Panc1 (cell line): ENCODE measurements around the gene RAPGEF5. TPM values are rescaled to one million over a fixed set of nuclear protein-coding genes. Genes with fewer than 3 reads are reported as not detected.

Experiments
- ATAC-seq: fragments of 200-7000 bp; cut with Tn5 transposase; 2 replicates; pipeline ENCODE4 v1.9.1; 2020; ENCODE audit warnings: mild to moderate bottlenecking, moderate library complexity
- BruUV-seq: library from RNA; stranded (reverse); fragments of 400-500 nt; replicated peaks from 2 replicates; lab custom pipeline; 2021; lab: Mats Ljungman, UMichigan
- CTCF ChIA-PET: fragments of 300-600 bp; sonication (Branson Sonifier 250); formaldehyde crosslinking; loops from one replicate; lab custom pipeline; 2022; ENCODE audit warnings: antibody characterized with exemption; lab: Charles Lee
- POLR2A ChIA-PET: fragments of 300-600 bp; sonication (Branson Sonifier 250); formaldehyde crosslinking; loops from one replicate; lab custom pipeline; 2022; ENCODE audit warnings: antibody characterized with exemption; lab: Charles Lee
- DNase-seq: peaks from one replicate; pipeline ENCODE4 v3.0.0-alpha.2; 2010; ENCODE audit warnings: low read depth, low spot score
- H3K27ac ChIP-seq: 2 replicates; pipeline ENCODE4 v1.5.1; 2011; ENCODE audit warnings: mild to moderate bottlenecking, low read length, inconsistent platforms
- H3K27me3 ChIP-seq: fragments of 200-500 bp; sonication (Bioruptor generic); 2 replicates; pipeline ENCODE4 v1.6.0; 2014; ENCODE audit warnings: low read length, inconsistent platforms; ENCODE audit not compliant: control insufficient read depth, insufficient read depth
- H3K36me3 ChIP-seq: fragments of 200-500 bp; sonication (Bioruptor generic); 2 replicates; pipeline ENCODE4 v1.5.1; 2014; ENCODE audit warnings: inconsistent platforms, mild to moderate bottlenecking, low read length, moderate library complexity; ENCODE audit not compliant: control insufficient read depth, insufficient read depth
- H3K4me1 ChIP-seq: 2 replicates; pipeline ENCODE4 v1.5.1; 2011; ENCODE audit warnings: inconsistent platforms, mild to moderate bottlenecking, low read length, moderate library complexity; ENCODE audit not compliant: control insufficient read depth, insufficient read depth
- H3K4me3 ChIP-seq, 2 experiments: 2 replicates each; pipeline ENCODE4 v1.5.1; 2011 to 2012; ENCODE audit warnings: low read depth in 2 of 2, low read length in 2 of 2, mild to moderate bottlenecking in 2 of 2, inconsistent platforms in 1 of 2, moderate library complexity in 1 of 2
- H3K9me3 ChIP-seq: fragments of 200-500 bp; sonication (Bioruptor generic); 2 replicates; pipeline ENCODE4 v1.5.1; 2014; ENCODE audit warnings: low read depth, mild to moderate bottlenecking, inconsistent platforms, low read length, moderate library complexity; ENCODE audit not compliant: control insufficient read depth, insufficient read depth
- CTCF ChIP-seq: fragments of 450-650 bp; IDR thresholded peaks from 2 replicates; pipeline ENCODE4 v1.5.1; 2017; ENCODE audit warnings: mild to moderate bottlenecking
- POLR2AphosphoS5 ChIP-seq: IDR thresholded peaks from 2 replicates; pipeline ENCODE4 v1.6.1; 2012; ENCODE audit warnings: mild to moderate bottlenecking, low read depth, low read length, moderate library complexity
- SIN3A ChIP-seq: IDR thresholded peaks from 2 replicates; pipeline ENCODE4 v1.6.1; 2012; ENCODE audit warnings: low read depth, mild to moderate bottlenecking, low read length, moderate library complexity, borderline replicate concordance; ENCODE audit not compliant: insufficient read depth
- TCF7L2 ChIP-seq: IDR thresholded peaks from 2 replicates; pipeline ENCODE4 v1.6.1; 2011; ENCODE audit warnings: mild to moderate bottlenecking, low read depth, low read length, inconsistent platforms
- in situ Hi-C: cut with HindIII; loops from 2 replicates; pipeline ENCODE4 v1.10.0; 2016; ENCODE audit warnings: low sequenced_read_pairs, low pct_unique_long_range_greater_than_20kb
- intact Hi-C: fragments of 100-400 bp; cut with micrococcal nuclease; formaldehyde crosslinking; loops from one replicate; pipeline ENCODE4 v1.10.0; 2022; ENCODE audit not compliant: unreplicated experiment
- total RNA-seq: library from RNA; stranded (reverse); gene quantifications from one replicate; pipeline ENCODE4 v1.2.1, GENCODE V29; 2021; ENCODE audit not compliant: unreplicated experiment
- TF ChIP-seq, protein P1 (sequence below), 2 experiments: IDR thresholded peaks; 2 replicates each; pipeline ENCODE4 v1.6.1; 2011 to 2012; ENCODE audit warnings: low read depth in 2 of 2, control low read depth in 1 of 2, low read length in 1 of 2, mild to moderate bottlenecking in 1 of 2, moderate library complexity in 1 of 2; ENCODE audit not compliant: insufficient read depth in 1 of 2

RAPGEF5 gene
- total RNA-seq, 1 experiment from 2014 or later: 1.4 TPM

DNA sequence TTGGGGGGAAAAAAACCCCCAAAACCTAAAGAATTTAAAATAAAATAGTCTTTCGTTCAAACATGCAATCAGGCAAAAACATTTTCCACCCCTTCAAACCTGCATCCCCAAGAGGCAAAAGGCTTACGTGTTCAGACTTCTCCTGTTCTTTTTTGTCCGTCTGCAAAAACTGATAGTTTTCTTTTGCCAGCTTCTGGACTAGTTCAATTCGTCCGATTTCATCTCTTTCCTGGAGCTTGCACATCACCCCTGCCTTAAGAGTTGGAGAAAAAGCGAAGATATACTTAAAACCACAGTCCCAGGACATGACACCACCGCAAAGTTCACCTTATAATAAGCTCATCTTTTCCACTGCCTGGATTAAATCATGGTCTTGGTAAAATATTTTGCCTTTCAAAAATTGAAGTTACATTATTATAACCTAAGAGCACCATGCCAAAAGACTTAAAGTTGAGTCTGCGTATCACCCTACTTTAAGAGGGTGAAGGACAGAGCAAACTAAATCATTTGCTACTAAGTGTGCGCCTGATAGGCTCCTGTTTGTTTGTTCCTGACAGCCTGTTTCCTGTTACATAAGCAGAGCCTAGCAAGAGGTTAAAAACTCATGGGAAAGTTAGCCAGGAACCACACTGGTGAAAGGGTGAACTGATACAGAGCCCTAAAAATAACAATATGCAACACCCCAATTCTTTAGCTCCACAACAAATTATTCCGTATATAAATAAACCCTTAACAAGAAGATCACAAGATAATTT, 137.0 kb downstream of the RAPGEF5 start:
- no peak overlapping the region for H3K27ac ChIP-seq
- H3K4me1 ChIP-seq: no peaks in the 10 kb centered on the region
- CTCF ChIA-PET: no interaction called here
- POLR2A ChIA-PET: no interaction called here
- ATAC-seq: no peak
- TF ChIP-seq SIN3A (no peak), CTCF (no peak), TCF7L2 (no peak), POLR2AphosphoS5 (no peak)
- TF ChIP-seq, protein P1, sequence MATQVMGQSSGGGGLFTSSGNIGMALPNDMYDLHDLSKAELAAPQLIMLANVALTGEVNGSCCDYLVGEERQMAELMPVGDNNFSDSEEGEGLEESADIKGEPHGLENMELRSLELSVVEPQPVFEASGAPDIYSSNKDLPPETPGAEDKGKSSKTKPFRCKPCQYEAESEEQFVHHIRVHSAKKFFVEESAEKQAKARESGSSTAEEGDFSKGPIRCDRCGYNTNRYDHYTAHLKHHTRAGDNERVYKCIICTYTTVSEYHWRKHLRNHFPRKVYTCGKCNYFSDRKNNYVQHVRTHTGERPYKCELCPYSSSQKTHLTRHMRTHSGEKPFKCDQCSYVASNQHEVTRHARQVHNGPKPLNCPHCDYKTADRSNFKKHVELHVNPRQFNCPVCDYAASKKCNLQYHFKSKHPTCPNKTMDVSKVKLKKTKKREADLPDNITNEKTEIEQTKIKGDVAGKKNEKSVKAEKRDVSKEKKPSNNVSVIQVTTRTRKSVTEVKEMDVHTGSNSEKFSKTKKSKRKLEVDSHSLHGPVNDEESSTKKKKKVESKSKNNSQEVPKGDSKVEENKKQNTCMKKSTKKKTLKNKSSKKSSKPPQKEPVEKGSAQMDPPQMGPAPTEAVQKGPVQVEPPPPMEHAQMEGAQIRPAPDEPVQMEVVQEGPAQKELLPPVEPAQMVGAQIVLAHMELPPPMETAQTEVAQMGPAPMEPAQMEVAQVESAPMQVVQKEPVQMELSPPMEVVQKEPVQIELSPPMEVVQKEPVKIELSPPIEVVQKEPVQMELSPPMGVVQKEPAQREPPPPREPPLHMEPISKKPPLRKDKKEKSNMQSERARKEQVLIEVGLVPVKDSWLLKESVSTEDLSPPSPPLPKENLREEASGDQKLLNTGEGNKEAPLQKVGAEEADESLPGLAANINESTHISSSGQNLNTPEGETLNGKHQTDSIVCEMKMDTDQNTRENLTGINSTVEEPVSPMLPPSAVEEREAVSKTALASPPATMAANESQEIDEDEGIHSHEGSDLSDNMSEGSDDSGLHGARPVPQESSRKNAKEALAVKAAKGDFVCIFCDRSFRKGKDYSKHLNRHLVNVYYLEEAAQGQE (IDR thresholded peaks at IDR 0.05; ENCODE audit: insufficient read depth in 1 of 2, low read depth in 2 of 2, low read length in 1 of 2): no peak
- H3K4me3 ChIP-seq: no peak overlapping the region
- no peak for DNase-seq
- H3K27me3 ChIP-seq: no peaks in the 10 kb centered on the region
- in situ Hi-C loops (no loop called here), intact Hi-C loops (no loop called here)
- no peaks in the 10 kb centered on the region for H3K36me3 ChIP-seq
- H3K9me3 ChIP-seq: no peaks in the 10 kb centered on the region
- BruUV-seq: no TSS peak

GRCh38 chr7:22219036-22219435, 137.9 kb downstream of the RAPGEF5 start:
- DNase-seq: no peak
- BruUV-seq: no TSS peak
- no peak for ATAC-seq
- no peaks in the 10 kb centered on the region for H3K9me3 ChIP-seq
- no peaks in the 10 kb centered on the region for H3K36me3 ChIP-seq
- ChIA-PET CTCF (no interaction called here), POLR2A (no interaction called here)
- in situ Hi-C loops (no loop called here), intact Hi-C loops (no loop called here)
- H3K4me3 ChIP-seq: no peak overlapping the region
- no peaks in the 10 kb centered on the region for H3K27me3 ChIP-seq
- H3K4me1 ChIP-seq: no peaks in the 10 kb centered on the region
- no peak overlapping the region for H3K27ac ChIP-seq
- TF ChIP-seq POLR2AphosphoS5: no peak
- TF ChIP-seq, protein P1 (IDR thresholded peaks at IDR 0.05; ENCODE audit: insufficient read depth in 1 of 2, low read depth in 2 of 2, low read length in 1 of 2): no peak
- no peak for TF ChIP-seq SIN3A
- TF ChIP-seq TCF7L2: no peak
- TF ChIP-seq CTCF: no peak
